Astrocyte (in vitro differentiated cells and primary cell): ENCODE results near the gene DDT. TPM values are rescaled to one million over a fixed set of nuclear protein-coding genes. Genes with fewer than 3 reads are reported as not detected.
A peak's percentile ranks its signal among the peaks of the same experiment; 100 is the strongest.
"Not testable (repeated sequence)": the region's sequence is repeated elsewhere in the genome, so short reads cannot be mapped to it uniquely, and the experiment has no call there.

Experiments used
- DNase-seq: peaks from one replicate; pipeline ENCODE4 v3.0.0-alpha.2; 2010; ENCODE audit warnings: low read depth
- FAIRE-seq: peaks from 2 replicates; lab custom pipeline; 2011; peaks lifted over from hg19 to GRCh38; lab: Jason Lieb, UNC
- H2AFZ ChIP-seq: 2 replicates; pipeline ENCODE4 v1.6.0; 2012; ENCODE audit warnings: low read depth, low read length, inconsistent platforms
- H3K27ac ChIP-seq: 2 replicates; pipeline ENCODE4 v1.5.1; 2011; ENCODE audit warnings: low read depth, low read length, inconsistent platforms
- H3K27me3 ChIP-seq: 2 replicates; pipeline ENCODE4 v1.6.0; 2011; ENCODE audit warnings: low read length, inconsistent platforms; ENCODE audit not compliant: insufficient read depth
- H3K36me3 ChIP-seq: 2 replicates; pipeline ENCODE4 v1.5.1; 2011; ENCODE audit warnings: low read length, inconsistent platforms; ENCODE audit not compliant: insufficient read depth
- H3K4me1 ChIP-seq: 2 replicates; pipeline ENCODE4 v1.5.1; 2011; ENCODE audit warnings: low read length, inconsistent platforms; ENCODE audit not compliant: insufficient read depth
- H3K4me2 ChIP-seq: 2 replicates; pipeline ENCODE4 v1.6.0; 2012; ENCODE audit warnings: low read length, inconsistent platforms
- H3K4me3 ChIP-seq: 2 replicates; pipeline ENCODE4 v1.5.1; 2011; ENCODE audit warnings: low read depth, mild to moderate bottlenecking, low read length, inconsistent platforms; ENCODE audit not compliant: insufficient read depth
- H3K79me2 ChIP-seq: 2 replicates; pipeline ENCODE4 v1.6.0; 2012; ENCODE audit warnings: mild to moderate bottlenecking, low read length, inconsistent platforms; ENCODE audit not compliant: insufficient read depth
- H3K9ac ChIP-seq: 2 replicates; pipeline ENCODE4 v1.6.0; 2012; ENCODE audit warnings: mild to moderate bottlenecking, low read length, inconsistent platforms
- H3K9me3 ChIP-seq: 2 replicates; pipeline ENCODE4 v1.5.1; 2012; ENCODE audit warnings: low read depth, mild to moderate bottlenecking, low read length, inconsistent platforms; ENCODE audit not compliant: insufficient read depth
- H4K20me1 ChIP-seq: 2 replicates; pipeline ENCODE4 v1.6.0; 2012; ENCODE audit warnings: low read length, inconsistent platforms; ENCODE audit not compliant: insufficient read depth
- H3K27ac Mint-ChIP-seq: one replicate; pipeline ENCODE4 v1.8.0; 2021; ENCODE audit warnings: mild to moderate bottlenecking, mixed read lengths; ENCODE audit not compliant: unreplicated experiment
- H3K27me3 Mint-ChIP-seq: one replicate; pipeline ENCODE4 v1.8.0; 2021; ENCODE audit warnings: low read depth, mixed read lengths; ENCODE audit not compliant: unreplicated experiment
- H3K36me3 Mint-ChIP-seq: one replicate; pipeline ENCODE4 v1.8.0; 2021; ENCODE audit warnings: low read depth, mixed read lengths; ENCODE audit not compliant: unreplicated experiment
- H3K4me1 Mint-ChIP-seq: one replicate; pipeline ENCODE4 v1.8.0; 2021; ENCODE audit warnings: low read depth, mixed read lengths; ENCODE audit not compliant: unreplicated experiment
- H3K4me3 Mint-ChIP-seq: one replicate; pipeline ENCODE4 v1.8.0; 2021; ENCODE audit warnings: mild to moderate bottlenecking, moderate library complexity, mixed read lengths; ENCODE audit not compliant: unreplicated experiment
- H3K9me3 Mint-ChIP-seq: one replicate; pipeline ENCODE4 v1.8.0; 2021; ENCODE audit warnings: mild to moderate bottlenecking, mixed read lengths; ENCODE audit not compliant: unreplicated experiment
- total RNA-seq: library from RNA; stranded (reverse); gene quantifications from 2 replicates; pipeline ENCODE4 v1.2.1, GENCODE V29; 2021

The DDT gene
- total RNA-seq, 1 donor from 2014 or later, result 78.9 TPM

GRCh38 chr22:23953485-23953884, 20.8 kb downstream of the DDT start:
- H3K4me3 ChIP-seq, H3K36me3 Mint-ChIP-seq, H3K4me2 ChIP-seq, H3K9me3 Mint-ChIP-seq, DNase-seq, H4K20me1 ChIP-seq, H3K4me1 ChIP-seq, H3K27ac Mint-ChIP-seq, H3K4me1 Mint-ChIP-seq, H3K27me3 ChIP-seq, FAIRE-seq, H3K9me3 ChIP-seq, H3K27ac ChIP-seq, H2AFZ ChIP-seq, H3K79me2 ChIP-seq, H3K4me3 Mint-ChIP-seq, H3K9ac ChIP-seq, H3K36me3 ChIP-seq: not testable (repeated sequence)
- H3K27me3 Mint-ChIP-seq, result peaks cover 12% of the 10 kb centered on the region

- H3K36me3 ChIP-seq, H4K20me1 ChIP-seq, H3K4me1 Mint-ChIP-seq, H3K27ac Mint-ChIP-seq, H3K36me3 Mint-ChIP-seq, H3K27ac ChIP-seq, H3K9me3 Mint-ChIP-seq, H2AFZ ChIP-seq, H3K9ac ChIP-seq, H3K4me2 ChIP-seq, FAIRE-seq, H3K79me2 ChIP-seq, H3K4me1 ChIP-seq, H3K9me3 ChIP-seq, H3K4me3 ChIP-seq, H3K27me3 ChIP-seq, DNase-seq: not testable (repeated sequence)
- Mint-ChIP-seq H3K27me3 (peaks cover 12% of the 10 kb centered on the region), H3K4me3 (peak overlapping the region; percentile 20)
These were observed 21.3 kb downstream of the DDT start for GRCh38 chr22:23952794-23953405.

- H3K9me3 Mint-ChIP-seq, FAIRE-seq, H3K27me3 ChIP-seq, H3K36me3 ChIP-seq, H3K4me1 ChIP-seq, H3K27ac Mint-ChIP-seq, H3K36me3 Mint-ChIP-seq, H3K79me2 ChIP-seq, H3K4me3 ChIP-seq, H3K4me3 Mint-ChIP-seq, H3K4me2 ChIP-seq, H3K9me3 ChIP-seq, DNase-seq, H3K4me1 Mint-ChIP-seq, H4K20me1 ChIP-seq, H3K27ac ChIP-seq, H2AFZ ChIP-seq, H3K9ac ChIP-seq: not testable (repeated sequence)
- H3K27me3 Mint-ChIP-seq, result peaks cover 10% of the 10 kb centered on the region
These were observed 22.9 kb downstream of the DDT start for GRCh38 chr22:23951383-23951782.

- H3K27me3 ChIP-seq, DNase-seq, H3K4me2 ChIP-seq, H3K9me3 Mint-ChIP-seq, H4K20me1 ChIP-seq, H3K36me3 Mint-ChIP-seq, H3K4me1 ChIP-seq, H3K4me3 ChIP-seq, H3K27ac ChIP-seq, H3K9ac ChIP-seq, H3K9me3 ChIP-seq, H3K4me3 Mint-ChIP-seq, FAIRE-seq, H3K4me1 Mint-ChIP-seq, H3K36me3 ChIP-seq, H3K27me3 Mint-ChIP-seq, H3K79me2 ChIP-seq, H2AFZ ChIP-seq, H3K27ac Mint-ChIP-seq: not testable (repeated sequence)
These were observed 24.5 kb downstream of the DDT start for GRCh38 chr22:23949764-23950163.

GRCh38 chr22:23947391-23947790, 26.9 kb downstream of the DDT start:
- not testable (repeated sequence) for H2AFZ ChIP-seq, H3K4me3 Mint-ChIP-seq, H3K4me2 ChIP-seq, DNase-seq, FAIRE-seq, H3K27me3 ChIP-seq, H3K9me3 ChIP-seq, H3K79me2 ChIP-seq, H3K27ac Mint-ChIP-seq, H3K36me3 Mint-ChIP-seq, H3K4me1 ChIP-seq, H3K4me3 ChIP-seq, H3K9ac ChIP-seq, H3K27ac ChIP-seq, H4K20me1 ChIP-seq, H3K27me3 Mint-ChIP-seq, H3K4me1 Mint-ChIP-seq, H3K9me3 Mint-ChIP-seq, H3K36me3 ChIP-seq

- not testable (repeated sequence) for H3K4me3 Mint-ChIP-seq, H3K9me3 Mint-ChIP-seq, H3K27me3 Mint-ChIP-seq, H3K9ac ChIP-seq, H3K27ac ChIP-seq, DNase-seq, H3K79me2 ChIP-seq, FAIRE-seq, H3K4me3 ChIP-seq, H3K9me3 ChIP-seq, H3K27me3 ChIP-seq, H3K4me1 Mint-ChIP-seq, H3K4me1 ChIP-seq, H3K36me3 ChIP-seq, H2AFZ ChIP-seq, H3K36me3 Mint-ChIP-seq, H3K4me2 ChIP-seq, H4K20me1 ChIP-seq, H3K27ac Mint-ChIP-seq
These were observed 34.1 kb downstream of the DDT start for GRCh38 chr22:23940166-23940565.
